Suprapubic skin (tissue), 4 donors: ENCODE data around the gene NPIPB2. TPM values are rescaled to one million over a fixed set of nuclear protein-coding genes. Genes with fewer than 3 reads are reported as not detected.

Experiments used
- DNase-seq, 2 donors: peaks; one replicate each; pipeline ENCODE4 v3.0.0-alpha.2; 2019; ENCODE audit warnings: low spot score in 2 of 2
- H3K27ac ChIP-seq: fragments of 200-600 bp; sonication (generic); one replicate; pipeline ENCODE4 v1.5.1; 2019
- H3K27me3 ChIP-seq: fragments of 200-600 bp; sonication (generic); one replicate; pipeline ENCODE4 v1.5.1; 2019
- H3K36me3 ChIP-seq: fragments of 200-600 bp; sonication (generic); one replicate; pipeline ENCODE4 v1.5.1; 2019
- H3K4me1 ChIP-seq: fragments of 200-600 bp; sonication (generic); one replicate; pipeline ENCODE4 v1.5.1; 2019
- H3K4me3 ChIP-seq: fragments of 200-600 bp; sonication (generic); one replicate; pipeline ENCODE4 v1.5.1; 2019; ENCODE audit warnings: mild to moderate bottlenecking
- H3K9me3 ChIP-seq: fragments of 200-600 bp; sonication (generic); one replicate; pipeline ENCODE4 v1.5.1; 2019
- CTCF ChIP-seq, 2 donors: fragments of 200-600 bp in 1 of 2; fragments of 450-650 bp in 1 of 2; sonication (generic) in 1 of 2; IDR thresholded peaks; one replicate each; pipeline ENCODE4 v1.5.1; 2016 to 2019; ENCODE audit warnings: antibody characterized with exemption in 2 of 2, mild to moderate bottlenecking in 1 of 2, moderate library complexity in 1 of 2
- EP300 ChIP-seq: sonication (generic); formaldehyde crosslinking; IDR thresholded peaks from one replicate; pipeline ENCODE4 v1.6.1; 2017; ENCODE audit warnings: antibody characterized with exemption
- POLR2A ChIP-seq, 2 donors: fragments of 450-650 bp; IDR thresholded peaks; one replicate each; pipeline ENCODE4 v1.6.1; 2017; ENCODE audit warnings: antibody characterized with exemption in 2 of 2, mild to moderate bottlenecking in 2 of 2, moderate library complexity in 2 of 2
- POLR2AphosphoS5 ChIP-seq, 3 donors: sonication (generic); formaldehyde crosslinking; IDR thresholded peaks; one replicate each; pipeline ENCODE4 v1.6.1; 2017; ENCODE audit warnings: antibody characterized with exemption in 3 of 3
- WGBS: methylation state at CpG from one replicate; pipeline ENCODE4 v1.1.5; 2018; 5-methylcytosine and 5-hydroxymethylcytosine counted together
- total RNA-seq, 4 donors: library from RNA; depleted of rRNA; stranded (reverse); fragments of >200 nt; gene quantifications; one replicate each; pipeline ENCODE4 v1.1.0, GENCODE V29; 2016

NPIPB2 gene
- total RNA-seq, 4 donors from 2014 or later: 10.4 to 59.9 (median 12.4) TPM

DNA sequence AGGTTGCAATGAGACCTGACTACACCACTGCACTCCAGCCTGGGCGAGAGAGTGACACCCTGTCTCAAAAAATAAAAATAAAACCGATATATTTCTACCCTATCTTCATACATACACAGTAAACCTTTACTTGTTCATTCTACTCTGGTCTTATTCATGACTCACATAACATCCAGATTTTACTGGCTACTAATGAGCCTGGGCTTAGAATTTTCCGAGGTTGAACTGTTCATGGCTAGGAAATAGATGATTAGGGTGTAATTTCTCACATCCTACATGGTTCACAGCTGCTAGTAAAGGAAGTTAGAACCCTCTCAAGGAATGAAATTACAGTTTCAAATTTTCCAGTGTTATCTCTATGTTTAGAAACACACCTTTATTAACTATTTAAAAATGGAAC lies 40.8 kb downstream of the NPIPB2 start:
- 77% methylated on average over 3 of the region's 3 CpGs for WGBS
- Histone ChIP-seq H3K27me3 (no peaks in the 10 kb centered on the region), H3K9me3 (no peaks in the 10 kb centered on the region), H3K4me3 (no peak overlapping the region), H3K27ac (no peak overlapping the region), H3K4me1 (peaks cover 7% of the 10 kb centered on the region), H3K36me3 (no peaks in the 10 kb centered on the region)
- DNase-seq: no peak
- TF ChIP-seq EP300 (no peak), POLR2AphosphoS5 (IDR thresholded peaks at IDR 0.05) (no peak), POLR2A (IDR thresholded peaks at IDR 0.05) (no peak), CTCF (IDR thresholded peaks at IDR 0.05) (no peak)

DNA sequence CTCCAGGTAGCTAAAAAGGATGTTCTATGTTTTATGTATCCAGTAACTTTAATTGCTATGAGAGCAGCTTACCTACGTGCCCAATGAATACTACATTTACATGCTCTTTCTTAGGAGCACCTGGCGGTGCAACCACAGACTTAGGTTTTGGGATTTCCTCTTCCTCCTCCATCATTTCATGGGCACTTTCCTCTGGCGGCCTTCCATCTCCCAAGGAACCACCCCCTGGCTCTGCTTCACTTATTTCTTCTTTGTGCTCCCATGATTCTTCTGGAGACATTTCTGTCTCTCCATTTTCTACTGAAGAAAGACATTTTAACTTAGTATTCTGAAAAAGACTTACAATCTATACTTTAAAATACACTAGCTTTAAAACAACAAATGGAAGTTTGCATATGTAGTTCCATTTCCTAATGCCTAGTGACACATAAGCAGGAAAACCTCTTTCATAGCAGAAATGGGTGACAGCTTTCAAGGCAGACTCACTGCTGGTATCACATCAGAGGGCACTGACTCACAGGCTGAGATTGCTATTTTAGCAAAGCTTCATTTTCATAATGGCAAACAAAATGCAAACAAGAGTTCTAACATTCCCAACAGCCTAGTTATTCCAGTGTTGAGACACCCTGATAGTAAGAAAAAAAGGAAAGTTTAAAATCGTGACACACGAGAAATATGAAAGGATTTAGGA lies 45.2 kb downstream of the NPIPB2 start:
- Histone ChIP-seq H3K27me3 (no peaks in the 10 kb centered on the region), H3K9me3 (no peaks in the 10 kb centered on the region), H3K4me1 (peaks cover 2% of the 10 kb centered on the region), H3K27ac (no peak overlapping the region), H3K36me3 (peaks cover 22% of the 10 kb centered on the region), H3K4me3 (no peak overlapping the region)
- WGBS: 77% methylated on average over 5 of the region's 5 CpGs
- no peak for DNase-seq
- no peak for TF ChIP-seq POLR2AphosphoS5 (IDR thresholded peaks at IDR 0.05)
- TF ChIP-seq CTCF (IDR thresholded peaks at IDR 0.05): no peak

DNA sequence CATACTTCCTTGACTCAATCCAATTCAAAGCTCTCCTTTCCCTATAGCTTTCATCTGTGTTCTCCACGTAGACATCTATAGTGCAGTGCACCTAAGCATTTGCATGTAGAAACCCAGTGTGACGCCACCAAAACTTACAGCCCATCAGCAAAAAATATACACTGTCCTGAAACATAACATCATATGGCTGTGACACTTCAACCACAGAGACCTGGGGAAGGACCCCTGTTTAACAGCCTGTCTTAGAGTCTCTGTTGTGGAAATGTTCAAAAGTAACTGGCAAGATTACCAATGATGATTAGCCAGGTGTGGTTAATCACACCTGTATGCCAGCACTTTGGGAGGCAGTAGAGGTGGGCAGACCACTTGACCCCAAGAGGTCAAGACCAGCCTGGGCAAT lies 48.3 kb downstream of the NPIPB2 start:
- H3K4me1 ChIP-seq: no peaks in the 10 kb centered on the region
- no peak overlapping the region for H3K27ac ChIP-seq
- 92% methylated on average over 2 of the region's 2 CpGs for WGBS
- DNase-seq: no peak
- H3K4me3 ChIP-seq: no peak overlapping the region
- TF ChIP-seq POLR2AphosphoS5 (IDR thresholded peaks at IDR 0.05) (no peak), CTCF (IDR thresholded peaks at IDR 0.05) (no peak), EP300 (no peak), POLR2A (IDR thresholded peaks at IDR 0.05) (no peak)
- peaks cover 42% of the 10 kb centered on the region for H3K36me3 ChIP-seq
- H3K9me3 ChIP-seq: no peaks in the 10 kb centered on the region
- H3K27me3 ChIP-seq: no peaks in the 10 kb centered on the region

- Histone ChIP-seq H3K9me3 (no peaks in the 10 kb centered on the region), H3K27me3 (no peaks in the 10 kb centered on the region), H3K4me3 (no peak overlapping the region), H3K36me3 (peaks cover 50% of the 10 kb centered on the region), H3K4me1 (no peaks in the 10 kb centered on the region), H3K27ac (no peak overlapping the region)
- no peak for DNase-seq
- WGBS: 66% methylated on average over 4 of the region's 4 CpGs
- TF ChIP-seq POLR2A (IDR thresholded peaks at IDR 0.05) (no peak), POLR2AphosphoS5 (IDR thresholded peaks at IDR 0.05) (no peak), CTCF (IDR thresholded peaks at IDR 0.05) (no peak), EP300 (no peak)
These were observed 49.1 kb downstream of the NPIPB2 start for GRCh38 chr16:11892761-11893160.

DNA sequence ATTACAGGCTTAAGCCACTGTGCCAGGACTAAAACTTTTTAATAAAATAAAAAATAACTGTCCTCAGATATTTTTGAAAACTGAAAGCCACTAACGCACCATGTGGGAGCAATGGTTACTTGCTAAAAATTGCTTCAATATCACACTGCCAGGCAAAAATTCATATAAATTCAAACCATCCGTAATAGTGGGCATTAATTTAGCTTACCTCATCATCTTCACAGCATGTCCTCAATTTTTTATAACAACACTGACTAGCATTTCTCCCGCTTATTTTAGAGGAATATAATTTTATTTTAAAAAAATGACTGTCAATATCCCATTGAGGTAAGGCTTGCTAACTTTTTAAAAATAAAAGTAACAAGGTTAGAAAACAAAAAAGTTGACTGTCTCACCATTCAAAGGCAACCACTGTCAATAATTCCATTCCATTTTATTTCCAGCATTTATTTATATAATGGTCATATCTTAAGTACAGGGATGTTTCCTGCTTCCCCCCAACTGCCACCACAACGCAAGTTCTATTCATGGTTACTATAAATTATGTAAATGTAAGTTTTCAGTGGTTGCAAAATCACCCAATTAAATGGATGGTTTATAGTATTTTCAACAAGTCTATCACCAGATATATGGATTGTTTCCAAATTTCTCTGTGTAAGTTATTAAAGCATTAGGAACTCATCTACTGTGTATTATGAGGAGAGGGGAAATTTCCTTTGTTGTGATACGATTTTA lies 51.4 kb downstream of the NPIPB2 start:
- Histone ChIP-seq H3K36me3 (peaks cover 68% of the 10 kb centered on the region), H3K27ac (no peak overlapping the region), H3K4me1 (no peaks in the 10 kb centered on the region), H3K9me3 (no peaks in the 10 kb centered on the region), H3K27me3 (no peaks in the 10 kb centered on the region), H3K4me3 (no peak overlapping the region)
- DNase-seq: no peak
- TF ChIP-seq CTCF (IDR thresholded peaks at IDR 0.05): no peak
- no peak for TF ChIP-seq POLR2A (IDR thresholded peaks at IDR 0.05)
- TF ChIP-seq EP300: no peak
- TF ChIP-seq POLR2AphosphoS5 (IDR thresholded peaks at IDR 0.05): no peak
- WGBS: 86% methylated on average over 5 of the region's 5 CpGs
